HFF-Myc (cell line): Measurements from ENCODE around the gene TLE3.
A peak's percentile ranks its signal among the peaks of the same experiment; 100 is the strongest.
"Not testable (repeated sequence)": the region's sequence is repeated elsewhere in the genome, so short reads cannot be mapped to it uniquely, and the experiment has no call there.

Experiments
- DNase-seq: peaks from one replicate; pipeline ENCODE4 v3.0.0-alpha.2; 2011; ENCODE audit warnings: low read depth; ENCODE audit errors: extremely low read depth
- H3K4me3 ChIP-seq: replicated peaks from 2 replicates; pipeline ENCODE4 v1.5.1; 2011; ENCODE audit warnings: low read depth, mild to moderate bottlenecking, control low read depth, low read length
- TF ChIP-seq, protein P1 (sequence below): IDR thresholded peaks from 2 replicates; pipeline ENCODE4 v1.5.1; 2012; ENCODE audit warnings: mild to moderate bottlenecking, low read depth, low read length, control low read depth; ENCODE audit errors: missing control alignments

TLE3 gene

DNA sequence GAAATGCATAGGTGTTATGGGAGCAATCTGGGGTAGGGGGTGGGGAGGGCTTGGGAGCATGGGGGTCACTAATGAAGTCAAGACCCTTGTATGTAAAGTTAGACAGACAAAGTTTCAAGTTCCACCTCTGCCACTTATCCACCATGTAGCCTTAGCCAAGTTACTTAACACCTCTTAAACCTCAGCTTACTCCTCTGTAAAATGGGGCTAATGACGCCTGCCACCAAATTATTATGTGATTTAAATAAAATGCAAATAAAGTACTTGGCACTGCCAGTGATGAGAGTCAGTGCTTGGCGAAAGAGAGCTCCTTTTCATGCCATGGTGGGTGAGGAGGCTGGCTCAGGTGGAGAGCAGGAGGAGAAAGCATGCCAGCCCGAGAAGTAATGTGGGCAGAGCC, 18.6 kb upstream of the TLE3 start:
- H3K4me3 ChIP-seq: no peak overlapping the region
- TF ChIP-seq, protein P1, sequence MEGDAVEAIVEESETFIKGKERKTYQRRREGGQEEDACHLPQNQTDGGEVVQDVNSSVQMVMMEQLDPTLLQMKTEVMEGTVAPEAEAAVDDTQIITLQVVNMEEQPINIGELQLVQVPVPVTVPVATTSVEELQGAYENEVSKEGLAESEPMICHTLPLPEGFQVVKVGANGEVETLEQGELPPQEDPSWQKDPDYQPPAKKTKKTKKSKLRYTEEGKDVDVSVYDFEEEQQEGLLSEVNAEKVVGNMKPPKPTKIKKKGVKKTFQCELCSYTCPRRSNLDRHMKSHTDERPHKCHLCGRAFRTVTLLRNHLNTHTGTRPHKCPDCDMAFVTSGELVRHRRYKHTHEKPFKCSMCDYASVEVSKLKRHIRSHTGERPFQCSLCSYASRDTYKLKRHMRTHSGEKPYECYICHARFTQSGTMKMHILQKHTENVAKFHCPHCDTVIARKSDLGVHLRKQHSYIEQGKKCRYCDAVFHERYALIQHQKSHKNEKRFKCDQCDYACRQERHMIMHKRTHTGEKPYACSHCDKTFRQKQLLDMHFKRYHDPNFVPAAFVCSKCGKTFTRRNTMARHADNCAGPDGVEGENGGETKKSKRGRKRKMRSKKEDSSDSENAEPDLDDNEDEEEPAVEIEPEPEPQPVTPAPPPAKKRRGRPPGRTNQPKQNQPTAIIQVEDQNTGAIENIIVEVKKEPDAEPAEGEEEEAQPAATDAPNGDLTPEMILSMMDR: no peak
- DNase-seq: no peak

DNA sequence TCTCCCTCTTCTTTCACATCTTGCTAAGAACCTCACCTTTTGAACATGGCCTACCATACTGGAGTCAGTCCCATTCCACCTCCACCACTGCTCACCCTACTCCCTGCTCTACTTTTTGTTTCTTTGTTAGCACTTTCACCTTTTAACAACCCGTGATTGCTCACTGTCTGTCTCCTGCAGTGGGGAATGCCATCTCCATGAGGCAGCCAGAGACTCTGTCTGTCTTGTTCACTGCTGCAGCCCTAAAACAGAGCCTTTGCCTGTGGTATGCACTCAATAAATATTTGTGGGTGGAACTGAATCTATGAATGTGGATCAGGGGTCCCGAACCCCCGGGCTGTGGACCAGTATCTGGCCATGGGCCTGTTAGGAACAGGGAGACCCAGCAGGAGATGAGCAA, 16.5 kb upstream of the TLE3 start:
- DNase-seq: no peak
- H3K4me3 ChIP-seq: no peak overlapping the region
- TF ChIP-seq, protein P1: no peak

DNA sequence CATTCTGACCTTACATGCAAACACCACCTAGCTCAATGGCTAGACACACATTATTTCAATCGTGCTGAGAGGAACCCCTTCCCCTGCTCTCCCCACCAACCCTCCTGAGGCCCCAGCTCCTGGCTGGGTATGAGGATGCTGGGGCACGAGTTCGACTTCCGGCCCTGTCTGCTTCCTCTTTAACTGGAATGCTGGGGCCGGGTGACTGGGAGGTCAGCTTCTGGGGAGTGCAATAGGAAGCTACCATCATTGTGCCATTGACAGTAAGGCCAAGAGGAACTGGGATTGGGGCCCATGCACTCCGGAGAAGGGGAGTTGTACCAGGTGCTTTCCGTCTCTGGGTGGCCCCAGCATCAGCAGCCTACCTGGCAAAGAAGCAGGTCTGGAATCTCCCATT, 15.6 kb upstream of the TLE3 start:
- DNase-seq: no peak

DNA sequence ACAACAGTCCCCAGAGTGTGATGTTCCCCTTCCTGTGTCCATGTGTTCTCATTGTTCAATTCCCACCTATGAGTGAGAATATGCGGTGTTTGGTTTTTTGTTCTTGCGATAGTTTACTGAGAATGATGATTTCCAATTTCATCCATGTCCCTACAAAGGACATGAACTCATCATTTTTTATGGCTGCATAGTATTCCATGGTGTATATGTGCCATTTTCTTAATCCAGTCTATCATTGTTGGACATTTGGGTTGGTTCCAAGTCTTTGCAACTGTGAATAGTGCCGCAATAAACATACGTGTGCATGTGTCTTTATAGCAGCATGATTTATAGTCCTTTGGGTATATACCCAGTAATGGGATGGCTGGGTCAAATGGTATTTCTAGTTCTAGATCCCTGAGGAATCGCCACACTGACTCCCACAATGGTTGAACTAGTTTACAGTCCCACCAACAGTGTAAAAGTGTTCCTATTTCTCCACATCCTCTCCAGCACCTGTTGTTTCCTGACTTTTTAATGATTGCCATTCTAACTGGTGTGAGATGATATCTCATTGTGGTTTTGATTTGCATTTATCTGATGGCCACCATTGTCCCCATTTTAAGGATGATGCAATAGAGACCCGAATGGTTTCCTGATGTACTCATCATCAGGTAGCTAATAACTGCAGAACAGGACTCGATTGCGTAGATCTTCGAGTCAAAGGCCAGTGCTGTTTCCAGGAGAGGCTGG, 15.0 kb upstream of the TLE3 start:
- DNase-seq, H3K4me3 ChIP-seq: not testable (repeated sequence)

More for the DNA sequence above, 15.6 kb upstream of the TLE3 start:
- TF ChIP-seq, protein P1: no peak
- H3K4me3 ChIP-seq: no peak overlapping the region

DNA sequence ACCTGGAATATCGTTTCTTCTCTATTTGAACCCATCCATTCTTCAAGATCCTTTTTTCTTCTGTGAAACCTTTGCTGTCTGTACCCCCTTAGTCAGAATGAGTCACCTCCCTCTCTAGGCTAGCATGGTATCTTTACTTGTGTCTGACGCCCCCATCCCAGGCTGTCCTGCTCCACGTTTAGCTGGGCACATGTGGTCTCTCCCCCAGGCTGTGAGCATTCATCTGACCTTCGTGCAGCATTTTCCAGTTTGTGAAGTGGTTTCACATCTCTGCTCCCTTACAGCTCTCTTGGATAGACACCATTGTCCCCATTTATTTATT, 14.3 kb upstream of the TLE3 start:
- no peak overlapping the region for H3K4me3 ChIP-seq
- TF ChIP-seq, protein P1: no peak
- no peak for DNase-seq

DNA sequence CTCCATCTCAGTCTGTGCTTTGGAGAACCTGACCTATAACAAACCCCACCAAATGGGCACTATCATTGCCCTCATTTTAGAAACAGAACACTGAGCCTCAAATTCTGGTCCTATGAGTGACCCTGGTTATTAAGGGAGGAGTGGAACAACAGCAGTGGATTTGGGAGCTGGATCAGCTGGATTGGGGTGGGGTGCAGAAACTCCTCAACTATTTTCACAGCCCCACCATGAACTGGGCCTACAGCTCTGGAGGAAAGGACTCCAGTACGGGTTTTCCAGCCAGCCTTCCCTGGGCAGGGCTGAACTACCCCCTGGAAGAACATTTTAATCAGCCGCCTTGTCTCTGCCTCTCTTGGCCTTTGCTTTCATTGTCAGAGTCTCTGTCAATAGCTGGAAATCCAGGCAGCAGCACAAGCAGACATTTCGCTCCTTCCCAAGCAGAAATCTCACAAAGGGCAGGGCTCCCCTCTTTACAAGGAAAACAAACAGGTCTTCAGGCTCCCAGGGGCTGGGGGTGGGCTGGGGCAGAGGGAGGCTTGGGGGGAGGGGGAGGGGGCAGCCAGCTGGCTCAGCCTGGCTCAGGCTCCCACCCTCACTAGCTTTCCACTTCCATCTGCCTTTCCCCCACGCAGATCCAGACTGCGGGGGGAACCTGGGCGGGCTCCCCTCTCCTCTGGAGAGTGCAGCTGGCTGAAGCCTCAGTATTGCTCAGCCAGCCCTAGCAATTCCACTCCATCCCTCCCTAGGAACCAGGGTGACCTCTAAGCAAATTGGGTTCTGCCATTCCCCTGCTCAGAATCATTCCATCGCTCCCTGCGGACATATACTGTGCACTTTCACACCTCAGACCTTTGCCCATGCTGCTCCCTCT, 13.7 kb upstream of the TLE3 start:
- peak; percentile 56 for DNase-seq
- H3K4me3 ChIP-seq: no peak overlapping the region
- TF ChIP-seq, protein P1: no peak

DNA sequence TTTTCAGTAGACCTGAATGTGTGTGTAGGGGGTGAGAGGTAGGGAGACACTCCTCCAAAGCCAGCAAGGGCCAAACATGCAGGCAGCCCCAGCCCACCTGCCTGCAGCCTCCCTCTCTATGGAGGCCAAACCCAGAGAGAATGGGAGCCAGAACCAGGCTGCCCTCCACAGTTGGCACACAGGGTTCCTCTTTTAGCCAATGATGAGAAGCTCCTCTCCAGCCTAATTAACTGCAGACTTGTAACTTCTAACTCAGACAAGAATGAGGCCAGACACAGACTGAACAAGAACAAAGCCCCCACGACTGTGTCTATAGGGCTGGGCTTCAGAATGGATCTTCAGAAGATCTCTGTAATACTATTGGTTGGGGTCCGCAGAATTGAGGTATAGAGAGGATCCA, 12.3 kb upstream of the TLE3 start:
- no peak for DNase-seq
- TF ChIP-seq, protein P1: no peak
- no peak overlapping the region for H3K4me3 ChIP-seq
